Glomerular endothelial cell (primary cell): ENCODE data around the gene UBN2. TPM values are rescaled to one million over a fixed set of nuclear protein-coding genes. Genes with fewer than 3 reads are reported as not detected.
"Not testable (repeated sequence)": the region's sequence is repeated elsewhere in the genome, so short reads cannot be mapped to it uniquely, and the experiment has no call there.

Experiments used
- DNase-seq: peaks from one replicate; pipeline ENCODE4 v3.0.0-alpha.2; 2011; ENCODE audit warnings: low read depth, low spot score; ENCODE audit errors: extremely low read depth
- total RNA-seq: library from RNA; depleted of rRNA; stranded (reverse); fragments of >200 nt; gene quantifications from 2 replicates; pipeline ENCODE4 v1.2.3, GENCODE V29; 2015

Gene UBN2
- total RNA-seq, 1 donor from 2014 or later: 9.3 TPM

DNA sequence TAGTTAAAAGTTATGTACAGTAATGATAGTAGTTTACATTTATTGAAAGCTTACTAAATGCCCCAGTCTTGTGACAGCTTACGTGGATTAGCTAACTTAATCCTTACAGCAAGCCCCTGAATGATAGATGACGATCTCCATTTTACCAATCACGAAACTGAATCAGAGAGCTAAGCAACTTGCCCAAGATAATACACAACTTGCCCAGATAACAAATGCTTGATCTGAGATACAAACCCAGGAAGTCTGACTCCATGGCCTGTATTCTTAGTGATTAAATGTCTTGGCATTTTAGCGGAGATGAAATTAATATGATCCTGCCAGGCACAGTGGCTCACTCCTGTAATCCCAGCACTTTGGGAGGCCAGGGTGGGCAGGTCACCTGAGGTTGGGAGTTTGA lies 63.2 kb downstream of the UBN2 start:
- DNase-seq: no peak

DNA sequence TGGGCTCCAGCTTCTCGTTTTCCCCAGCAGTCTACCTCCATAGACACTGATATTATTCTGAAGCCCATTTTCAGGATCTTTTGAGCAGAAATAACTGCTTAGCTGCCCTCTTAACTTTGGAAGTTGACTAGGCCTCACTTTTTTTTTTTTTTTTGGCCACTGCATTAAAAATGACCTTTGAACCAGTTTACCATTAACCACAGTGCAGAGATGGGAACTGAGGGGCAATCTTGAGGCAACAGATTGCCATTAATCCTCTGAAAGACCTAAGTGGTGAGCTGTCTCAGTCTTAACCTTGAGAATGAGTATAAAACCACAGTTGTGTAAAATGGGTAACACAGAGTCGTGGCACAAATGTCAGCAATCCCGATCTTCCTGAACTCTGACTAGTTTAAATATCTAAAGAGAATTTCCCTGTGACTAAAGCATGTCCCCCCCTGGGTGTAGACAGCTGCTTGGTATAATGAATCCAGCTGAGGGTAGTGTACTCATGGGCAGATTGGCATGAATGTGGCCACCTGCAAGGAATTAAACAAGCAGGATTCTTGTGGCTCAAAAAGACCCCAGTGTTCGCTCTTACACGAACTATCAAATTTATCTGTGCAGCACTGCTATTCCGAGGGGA lies 64.0 kb downstream of the UBN2 start:
- no peak for DNase-seq

DNA sequence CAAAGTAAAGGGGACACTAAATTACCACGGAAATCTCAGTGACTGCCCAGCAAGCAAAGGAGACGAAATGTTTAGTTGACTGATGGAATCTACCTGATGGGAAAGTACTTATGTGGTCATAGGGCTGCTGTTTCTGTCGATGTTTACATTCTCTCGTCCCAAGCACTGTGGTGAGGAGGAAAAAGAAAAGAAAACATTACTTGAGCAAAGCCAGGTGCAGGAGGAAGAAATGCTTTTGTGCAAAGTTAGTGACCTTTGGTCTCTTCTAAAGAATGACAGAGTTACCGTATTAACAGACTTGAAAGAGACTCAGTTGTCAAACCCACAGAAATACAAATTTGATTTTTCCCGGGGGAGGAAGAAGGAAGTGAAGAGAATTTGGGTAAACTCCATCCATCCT lies 66.8 kb downstream of the UBN2 start:
- DNase-seq: no peak

GRCh38 chr7:139299296-139299695 lies 68.3 kb downstream of the UBN2 start:
- no peak for DNase-seq

DNA sequence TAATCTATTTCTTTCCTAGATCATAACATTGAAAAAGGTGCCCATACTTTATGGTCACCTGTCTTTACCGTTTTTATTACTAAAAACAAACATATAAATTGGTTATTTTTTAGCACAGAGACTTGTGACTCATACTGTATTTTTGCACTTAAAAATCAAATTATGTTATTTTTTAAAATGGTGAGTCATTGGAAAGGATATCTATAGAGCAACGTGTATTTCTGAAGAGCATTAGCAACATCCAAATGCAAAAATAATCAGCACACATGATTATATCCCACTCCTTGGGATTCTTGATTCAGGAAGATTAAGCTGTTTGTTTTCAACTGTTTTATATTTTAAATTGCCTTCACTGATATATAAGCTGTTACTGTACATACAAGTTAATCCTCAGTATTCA lies 69.4 kb downstream of the UBN2 start:
- DNase-seq: no peak

DNA sequence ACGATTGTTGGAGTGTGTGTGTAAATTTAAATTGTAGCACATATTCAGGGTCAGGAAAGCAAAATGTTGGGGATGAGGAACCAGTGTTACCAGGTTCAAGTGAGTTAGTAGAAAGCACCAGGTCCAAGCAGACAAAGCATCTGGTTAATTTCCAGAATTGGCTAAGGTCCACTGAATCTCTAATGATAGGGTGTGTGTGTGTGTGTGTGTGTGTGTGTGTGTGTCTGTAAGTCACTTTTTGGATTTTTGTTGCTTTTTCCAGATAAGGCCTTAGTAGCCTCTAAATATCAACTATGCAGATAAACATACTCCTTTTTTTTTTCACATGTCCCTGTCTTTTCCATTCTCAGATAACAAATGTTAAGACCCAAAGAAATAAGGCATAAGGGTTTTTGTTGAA lies 73.5 kb downstream of the UBN2 start:
- no peak for DNase-seq

DNA sequence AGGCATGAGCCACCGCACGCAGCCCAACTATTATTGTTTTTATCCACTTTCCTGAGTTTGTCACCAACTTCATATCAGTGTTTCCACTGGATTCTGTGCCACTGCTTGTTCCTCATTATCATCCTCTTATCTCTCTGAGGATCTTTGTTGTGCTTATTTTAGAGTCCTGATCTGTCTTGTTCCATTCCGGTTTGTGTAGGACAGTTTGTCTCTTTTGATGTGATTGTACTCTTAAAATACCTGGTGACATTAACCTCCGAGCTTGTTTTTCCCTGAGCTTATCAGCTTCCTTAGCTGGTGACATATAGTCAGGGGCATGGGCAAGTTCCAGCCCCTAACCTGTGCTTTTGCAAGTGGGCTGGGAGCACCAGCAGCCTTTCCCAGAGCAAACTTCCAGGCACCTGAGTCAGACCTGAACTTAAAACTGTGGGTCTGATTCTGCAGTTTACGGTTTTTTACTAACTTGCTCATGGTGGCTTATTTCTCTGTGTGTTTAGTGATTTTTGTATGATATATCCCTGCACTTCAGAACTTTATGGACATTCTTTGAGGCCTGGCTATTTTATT lies 87.0 kb downstream of the UBN2 start:
- no peak for DNase-seq

DNA sequence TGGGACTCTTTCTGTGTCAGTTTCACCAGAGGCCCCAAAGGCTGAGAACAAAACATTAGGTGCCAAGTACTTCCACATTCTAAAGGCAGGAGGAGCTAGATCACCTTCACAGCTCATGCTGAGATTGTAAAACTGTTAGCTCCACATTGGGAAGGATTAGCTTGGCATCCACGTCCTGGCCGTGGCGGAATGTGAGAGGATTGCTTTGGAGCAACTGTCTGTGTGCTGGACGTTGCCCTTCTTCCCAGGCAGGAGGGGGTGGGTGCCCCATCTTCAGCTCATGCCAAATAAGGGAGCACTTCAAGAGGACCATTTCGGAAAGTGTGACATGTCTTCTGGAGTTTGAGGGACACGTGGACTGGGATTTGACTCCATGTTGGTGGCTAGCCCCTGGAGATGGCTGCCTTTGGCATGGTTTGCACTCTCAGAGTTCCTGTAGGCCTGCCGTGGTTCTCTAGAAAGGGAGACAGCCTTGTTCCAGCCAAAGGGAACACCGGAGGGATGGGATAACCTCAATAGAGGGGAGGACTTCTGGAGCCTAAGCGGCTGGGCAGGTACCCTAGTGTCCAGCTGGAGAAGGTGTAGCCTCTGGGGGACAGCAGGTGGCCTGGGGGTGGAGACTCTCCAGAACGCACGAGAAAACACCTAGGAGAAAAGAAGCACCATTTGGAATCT lies 90.2 kb downstream of the UBN2 start:
- no peak for DNase-seq

- not testable (repeated sequence) for DNase-seq
Observed at GRCh38 chr7:139324709-139325108, 93.7 kb downstream of the UBN2 start.

- DNase-seq: no peak
Observed at GRCh38 chr7:139328375-139328774, 97.3 kb downstream of the UBN2 start.

DNA sequence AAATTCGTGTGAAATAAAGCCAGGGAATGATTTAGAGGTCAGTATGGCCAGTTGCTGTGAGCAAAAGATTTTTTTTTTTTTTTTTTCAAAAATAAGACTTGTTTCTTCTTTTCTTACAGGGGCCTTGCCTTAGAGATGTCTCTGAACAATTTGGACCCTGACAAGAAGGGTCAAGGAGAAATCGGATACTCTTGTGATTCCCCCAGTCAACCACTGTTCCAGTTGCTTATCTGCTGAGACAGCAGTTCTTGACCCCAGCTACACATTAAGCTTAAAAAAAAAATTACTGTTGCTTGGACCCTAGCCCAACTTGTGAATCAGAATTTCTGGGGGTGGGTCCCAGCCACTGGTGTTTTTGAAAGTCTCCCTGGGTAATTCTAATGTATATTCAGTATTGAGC lies 98.1 kb downstream of the UBN2 start:
- DNase-seq: no peak

GRCh38 chr7:139330333-139331030 lies 99.4 kb downstream of the UBN2 start:
- DNase-seq: no peak

GRCh38 chr7:139332697-139333359 lies 101.8 kb downstream of the UBN2 start:
- DNase-seq: no peak

- not testable (repeated sequence) for DNase-seq
Observed at GRCh38 chr7:139333443-139333842, 102.4 kb downstream of the UBN2 start.

DNA sequence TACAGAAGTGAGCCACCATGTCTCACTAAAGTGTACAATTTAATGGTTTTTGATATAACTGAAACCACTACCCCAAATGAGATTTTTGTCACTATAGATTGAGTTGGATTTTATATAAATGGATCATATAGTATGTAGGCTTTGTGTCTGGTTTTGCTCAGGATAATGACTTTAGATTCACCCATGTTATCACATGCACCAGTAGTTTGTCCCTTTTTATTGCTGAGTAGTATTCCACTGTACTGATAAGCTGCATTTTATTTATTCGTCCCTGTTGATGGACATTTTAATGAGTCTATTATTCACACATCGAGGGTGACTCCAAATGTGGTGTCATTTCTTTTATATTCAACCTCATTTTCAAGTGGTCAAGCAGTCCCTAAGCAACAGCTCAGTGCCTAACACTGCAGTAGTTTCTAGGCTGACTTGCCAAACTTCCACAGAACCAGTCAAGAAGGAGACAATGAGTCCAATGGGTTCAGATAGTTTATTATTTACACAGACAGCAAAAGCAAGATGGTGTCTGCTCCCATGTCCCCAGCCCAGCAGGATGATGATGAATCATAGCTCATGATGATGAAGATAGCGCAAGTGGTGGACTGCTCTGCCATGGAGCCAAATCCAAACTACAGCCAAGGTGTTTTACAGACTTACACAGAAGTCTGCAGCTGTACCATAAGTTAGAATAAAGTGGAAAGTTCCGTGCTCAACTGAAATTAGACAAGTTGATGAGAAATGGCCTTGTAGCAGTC lies 103.5 kb downstream of the UBN2 start:
- no peak for DNase-seq

DNA sequence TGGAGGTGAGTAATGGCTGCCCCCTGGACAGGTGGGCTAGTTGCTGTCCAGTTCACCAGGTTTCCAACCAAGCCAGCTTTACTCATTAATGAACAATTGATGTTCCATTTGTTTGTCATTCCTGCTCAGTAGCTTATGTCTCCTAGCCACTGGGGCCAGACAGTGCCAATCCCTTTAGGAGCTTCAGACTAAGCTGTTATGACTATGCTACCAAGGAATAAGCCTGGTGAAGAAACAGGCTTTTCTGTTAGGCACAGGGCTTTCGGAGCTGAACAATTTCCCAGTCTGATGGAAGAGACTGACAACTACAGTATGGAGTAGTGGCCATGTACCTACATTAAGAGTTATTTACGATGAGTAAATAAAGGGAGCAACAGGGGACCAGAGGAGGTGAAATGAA lies 108.0 kb downstream of the UBN2 start:
- DNase-seq: no peak

- DNase-seq: no peak
Observed at GRCh38 chr7:139339698-139340036, 108.6 kb downstream of the UBN2 start.

GRCh38 chr7:139340037-139340807 lies 109.2 kb downstream of the UBN2 start:
- peak; percentile 99 for DNase-seq

- DNase-seq: no peak
Observed at GRCh38 chr7:139340808-139341057, 109.7 kb downstream of the UBN2 start.

- peak; percentile 74 for DNase-seq
Observed at GRCh38 chr7:139341058-139341775, 110.2 kb downstream of the UBN2 start, which contains the start of gene FMC1. FMC1 (plus strand) TSS chr7:139341337; CDS start chr7:139341385, 48 bp downstream.
